Central memory CD4-positive, alpha-beta T cell (primary cell): ENCODE measurements around the gene MIDN.

ENCODE experiments used
- DNase-seq: peaks from one replicate; pipeline ENCODE4 v3.0.0; 2022

MIDN gene

GRCh38 chr19:1283207-1283916 is 35.0 kb downstream of the MIDN start:
- DNase-seq: no peak

- no peak for DNase-seq
Observed at GRCh38 chr19:1283917-1284292, 35.5 kb downstream of the MIDN start.

GRCh38 chr19:1284293-1284978 is 36.1 kb downstream of the MIDN start:
- DNase-seq: no peak

- no peak for DNase-seq
Observed at GRCh38 chr19:1284979-1285736, 36.8 kb downstream of the MIDN start.

- no peak for DNase-seq
Observed at GRCh38 chr19:1285737-1286360, 37.5 kb downstream of the MIDN start, which contains the start of gene EFNA2. Gene EFNA2, plus strand, starts transcription at chr19:1285873. Its CDS starts 296 bp downstream, at chr19:1286169.

- no peak for DNase-seq
Observed at GRCh38 chr19:1286487-1287353, 38.3 kb downstream of the MIDN start.

GRCh38 chr19:1287354-1288225 is 39.2 kb downstream of the MIDN start:
- DNase-seq: no peak

GRCh38 chr19:1288226-1288612 is 39.8 kb downstream of the MIDN start:
- no peak for DNase-seq

GRCh38 chr19:1288833-1289685 is 40.7 kb downstream of the MIDN start:
- DNase-seq: no peak

GRCh38 chr19:1289686-1290025 is 41.3 kb downstream of the MIDN start:
- DNase-seq: no peak

- no peak for DNase-seq
Observed at GRCh38 chr19:1290196-1290702, 41.9 kb downstream of the MIDN start.

GRCh38 chr19:1290703-1291651 is 42.6 kb downstream of the MIDN start:
- DNase-seq: no peak

- no peak for DNase-seq
Observed at GRCh38 chr19:1291761-1292418, 43.5 kb downstream of the MIDN start.

GRCh38 chr19:1292419-1293151 is 44.2 kb downstream of the MIDN start:
- no peak for DNase-seq

GRCh38 chr19:1293782-1294604 is 45.6 kb downstream of the MIDN start:
- no peak for DNase-seq

GRCh38 chr19:1294688-1295087 is 46.3 kb downstream of the MIDN start:
- no peak for DNase-seq
